SK-N-MC (cell line): ENCODE measurements around the gene CPEB2.

Experiments
- EZH2 ChIP-seq: fragments of 200-600 bp; sonication (generic); IDR thresholded peaks from one replicate; pipeline ENCODE4 v1.6.1; 2017; ENCODE audit warnings: antibody characterized with exemption
- FOXP2 ChIP-seq: optimal IDR thresholded peaks from 2 replicates; pipeline ENCODE3; 2011; ENCODE audit warnings: mild to moderate bottlenecking, moderate library complexity; ENCODE audit not compliant: insufficient read depth; ENCODE audit errors: extremely low read length, control extremely low read depth
- POLR2AphosphoS5 ChIP-seq: IDR thresholded peaks from 2 replicates; pipeline ENCODE4 v1.6.1; 2012; ENCODE audit warnings: mild to moderate bottlenecking, low read depth, low read length, borderline replicate concordance

DNA sequence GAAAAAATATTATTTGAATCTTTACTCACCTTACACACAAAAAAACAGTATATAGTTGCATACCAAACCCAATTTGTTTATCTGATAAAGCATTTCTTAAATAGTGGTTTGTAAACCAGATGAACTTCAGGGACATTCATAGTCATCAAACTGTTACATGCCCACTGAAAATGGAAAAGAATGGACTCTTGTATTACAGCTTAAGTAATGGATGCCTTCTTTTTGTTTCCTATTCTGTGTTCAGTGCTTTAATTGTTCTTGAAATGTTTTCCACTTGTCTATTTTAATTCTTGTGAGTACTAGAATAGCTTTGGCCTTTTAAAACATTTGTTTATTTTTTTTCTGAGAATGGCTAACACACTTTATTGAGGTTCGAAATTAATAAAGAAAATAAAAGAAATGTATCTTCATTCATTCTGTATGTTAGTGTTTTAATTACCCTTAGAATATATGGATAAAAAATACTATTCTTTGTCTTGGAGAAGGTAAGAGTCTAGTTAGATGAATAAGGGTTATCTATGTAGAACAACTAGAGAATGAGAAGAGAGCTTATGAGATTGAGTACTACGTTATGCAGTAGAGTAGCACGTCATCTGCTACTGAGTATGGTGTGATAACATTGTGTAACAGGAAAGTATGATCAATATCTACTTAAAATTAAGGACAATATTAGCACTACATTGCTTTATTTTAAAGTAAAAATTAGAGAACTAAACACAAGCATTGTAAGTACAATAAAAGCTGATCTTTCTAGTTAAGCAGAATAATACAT lies 9.9 kb downstream of the CPEB2 start:
- no peak for TF ChIP-seq EZH2
- TF ChIP-seq POLR2AphosphoS5 = no peak
- TF ChIP-seq FOXP2 = no peak
